GM21786 (cell line): ENCODE measurements around the gene OR6M1.

Experiments used
- ATAC-seq: cut with Tn5 transposase; IDR thresholded peaks from one replicate; pipeline ENCODE4 v1.9.1; 2021; ENCODE audit not compliant: unreplicated experiment

Gene OR6M1, protein sequence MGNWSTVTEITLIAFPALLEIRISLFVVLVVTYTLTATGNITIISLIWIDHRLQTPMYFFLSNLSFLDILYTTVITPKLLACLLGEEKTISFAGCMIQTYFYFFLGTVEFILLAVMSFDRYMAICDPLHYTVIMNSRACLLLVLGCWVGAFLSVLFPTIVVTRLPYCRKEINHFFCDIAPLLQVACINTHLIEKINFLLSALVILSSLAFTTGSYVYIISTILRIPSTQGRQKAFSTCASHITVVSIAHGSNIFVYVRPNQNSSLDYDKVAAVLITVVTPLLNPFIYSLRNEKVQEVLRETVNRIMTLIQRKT

DNA sequence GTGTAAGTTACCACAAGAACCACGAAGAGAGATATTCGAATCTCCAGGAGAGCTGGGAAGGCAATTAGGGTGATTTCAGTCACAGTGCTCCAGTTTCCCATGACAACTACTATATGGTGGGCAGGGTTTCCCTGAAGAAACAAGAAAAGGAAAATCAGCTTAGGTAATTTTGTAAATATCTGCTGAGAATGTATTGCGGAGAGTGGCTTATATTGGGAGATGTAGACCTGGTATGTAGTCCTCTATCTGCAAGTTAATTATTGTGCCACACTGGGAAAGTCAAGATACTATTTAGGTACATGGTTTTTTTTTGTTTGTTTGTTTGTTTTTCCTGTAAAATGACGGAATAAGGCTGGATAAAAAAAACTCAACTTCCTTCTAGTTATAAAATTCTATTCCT lies at the start of gene OR6M1:
OR6M1 (minus strand) TSS at position 101 of the 400 bp plus-strand sequence; CDS start at position 101, 0 bp downstream.
- no peak for ATAC-seq

GRCh38 chr11:123853038-123853437 lies 46.9 kb upstream of the OR6M1 start:
- no peak for ATAC-seq

- ATAC-seq, result no peak
Observed at GRCh38 chr11:123852321-123852720, 46.2 kb upstream of the OR6M1 start.

GRCh38 chr11:123851110-123851509 lies 45.0 kb upstream of the OR6M1 start:
- no peak for ATAC-seq

GRCh38 chr11:123841174-123841573 lies 35.0 kb upstream of the OR6M1 start:
- ATAC-seq, result no peak

- no peak for ATAC-seq
Observed at GRCh38 chr11:123839131-123839530, 33.0 kb upstream of the OR6M1 start.

GRCh38 chr11:123838659-123839058 lies 32.5 kb upstream of the OR6M1 start:
- ATAC-seq, result no peak

DNA sequence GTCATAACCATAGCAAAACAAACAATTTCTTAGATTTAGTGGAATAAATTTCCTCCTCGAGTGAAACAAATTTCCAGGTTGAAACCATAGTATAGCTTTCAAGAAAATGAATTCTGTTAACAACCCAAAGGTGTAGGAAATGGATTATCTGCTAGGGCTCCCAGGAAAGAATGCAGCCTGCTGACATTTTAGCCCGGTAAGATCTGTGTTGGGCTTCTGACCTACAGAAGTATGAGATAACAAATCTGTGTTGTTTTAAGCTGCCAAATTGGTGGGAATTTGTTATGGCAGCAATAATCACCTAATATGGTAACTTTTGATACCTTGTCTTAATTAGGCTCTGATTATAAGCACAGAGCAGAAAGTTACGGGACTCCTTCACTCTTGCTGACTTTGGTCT lies 32.0 kb upstream of the OR6M1 start:
- ATAC-seq, result no peak

GRCh38 chr11:123833095-123833494 lies 26.9 kb upstream of the OR6M1 start:
- no peak for ATAC-seq

DNA sequence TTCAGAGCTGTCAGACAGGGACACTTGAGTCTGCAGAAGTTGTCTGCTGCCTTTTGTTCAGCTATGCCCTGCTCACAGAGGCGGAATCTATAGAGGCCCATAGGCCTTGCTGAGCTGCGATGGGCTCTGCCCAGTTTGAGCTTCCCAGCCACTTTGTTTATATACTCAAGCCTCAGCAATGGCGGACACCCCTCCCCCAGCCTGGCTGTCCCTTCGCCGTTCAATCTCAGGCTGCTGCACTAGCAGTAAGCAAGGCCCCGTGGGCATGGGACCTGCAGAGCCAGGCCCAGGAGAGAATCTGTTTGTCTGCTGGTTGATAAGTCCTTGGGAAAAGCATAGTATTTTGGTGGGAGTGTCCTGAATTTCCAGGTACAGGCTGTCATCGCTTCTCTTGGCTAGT lies 23.6 kb upstream of the OR6M1 start:
- ATAC-seq, result no peak

GRCh38 chr11:123822599-123822998 lies 16.4 kb upstream of the OR6M1 start:
- no peak for ATAC-seq

- no peak for ATAC-seq
Observed at GRCh38 chr11:123822032-123822431, 15.9 kb upstream of the OR6M1 start.

DNA sequence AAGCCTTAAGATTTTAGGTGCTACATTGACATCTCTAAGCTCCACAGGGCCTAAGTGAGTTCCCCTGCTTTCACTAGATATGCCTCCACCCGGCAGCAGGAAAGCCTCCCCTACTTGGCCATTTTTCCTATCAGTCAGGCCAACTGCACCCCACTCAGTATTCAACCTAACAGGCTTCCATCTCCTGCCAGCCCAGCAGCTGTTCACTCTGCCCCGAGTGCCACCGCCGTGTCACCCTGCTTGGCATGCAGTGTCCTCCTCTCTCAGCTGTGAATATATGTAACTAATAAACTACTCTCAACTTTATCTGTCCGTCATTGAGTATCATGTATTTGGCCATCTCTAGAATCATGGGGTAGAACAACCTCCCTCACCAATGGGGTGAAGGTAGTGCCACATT lies 9.0 kb upstream of the OR6M1 start:
- no peak for ATAC-seq

DNA sequence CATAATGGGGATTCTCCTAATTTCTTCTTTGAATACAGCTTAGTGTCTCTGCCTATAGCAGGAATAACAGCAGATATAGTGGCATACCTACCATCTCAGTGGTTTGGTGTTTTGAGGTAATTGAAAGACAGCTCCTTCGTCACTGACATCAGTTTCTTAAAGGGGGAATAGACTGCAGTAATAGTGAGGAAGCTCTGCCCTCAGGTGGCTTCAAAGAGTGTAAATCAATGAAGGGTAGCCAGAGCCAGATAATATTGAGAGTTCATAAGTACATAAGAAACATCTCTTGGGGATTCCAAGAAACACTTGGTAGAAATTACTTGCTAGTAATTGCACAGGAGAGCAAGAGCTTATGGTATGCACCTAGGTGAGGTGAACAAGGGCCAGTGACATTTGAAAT lies 4.4 kb downstream of the OR6M1 start:
- no peak for ATAC-seq

DNA sequence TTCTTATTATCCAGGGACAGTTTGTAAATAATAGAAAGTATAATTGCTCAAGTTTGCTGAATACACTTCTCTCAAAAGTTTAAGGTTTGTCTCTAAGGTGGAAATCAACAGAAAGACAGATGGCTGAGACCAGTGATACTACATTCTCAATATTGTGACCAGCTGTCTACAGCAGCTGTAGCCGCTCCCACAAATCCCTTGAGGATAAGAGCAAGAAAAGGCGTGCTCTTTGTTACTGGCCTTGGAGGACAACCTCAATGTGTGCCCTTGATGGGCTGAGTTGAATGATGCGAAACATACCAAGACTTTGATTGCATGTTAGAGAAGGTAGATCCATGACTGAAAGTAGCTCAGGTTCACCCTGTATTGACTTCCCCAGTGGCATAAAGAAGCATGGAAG lies 6.1 kb downstream of the OR6M1 start:
- no peak for ATAC-seq

DNA sequence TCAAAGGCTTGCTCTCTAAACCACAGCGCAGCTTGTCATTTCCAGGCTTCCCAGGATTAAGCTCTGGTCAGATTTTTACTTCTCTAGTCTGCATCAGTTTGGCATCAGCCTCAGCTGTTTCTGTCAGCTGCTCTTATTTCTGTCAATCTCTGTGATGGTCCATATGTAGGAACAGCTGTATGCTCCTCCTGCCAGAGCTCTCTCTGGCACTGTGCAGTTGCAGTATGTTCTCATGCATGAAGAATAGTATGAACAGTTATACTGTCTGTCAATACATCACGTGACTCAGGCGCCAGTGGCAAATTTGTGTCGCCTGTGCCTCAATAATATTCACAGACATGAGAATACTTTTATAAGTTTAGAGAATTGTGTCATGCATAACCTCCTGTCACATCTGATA lies 6.7 kb downstream of the OR6M1 start:
- ATAC-seq, result no peak

DNA sequence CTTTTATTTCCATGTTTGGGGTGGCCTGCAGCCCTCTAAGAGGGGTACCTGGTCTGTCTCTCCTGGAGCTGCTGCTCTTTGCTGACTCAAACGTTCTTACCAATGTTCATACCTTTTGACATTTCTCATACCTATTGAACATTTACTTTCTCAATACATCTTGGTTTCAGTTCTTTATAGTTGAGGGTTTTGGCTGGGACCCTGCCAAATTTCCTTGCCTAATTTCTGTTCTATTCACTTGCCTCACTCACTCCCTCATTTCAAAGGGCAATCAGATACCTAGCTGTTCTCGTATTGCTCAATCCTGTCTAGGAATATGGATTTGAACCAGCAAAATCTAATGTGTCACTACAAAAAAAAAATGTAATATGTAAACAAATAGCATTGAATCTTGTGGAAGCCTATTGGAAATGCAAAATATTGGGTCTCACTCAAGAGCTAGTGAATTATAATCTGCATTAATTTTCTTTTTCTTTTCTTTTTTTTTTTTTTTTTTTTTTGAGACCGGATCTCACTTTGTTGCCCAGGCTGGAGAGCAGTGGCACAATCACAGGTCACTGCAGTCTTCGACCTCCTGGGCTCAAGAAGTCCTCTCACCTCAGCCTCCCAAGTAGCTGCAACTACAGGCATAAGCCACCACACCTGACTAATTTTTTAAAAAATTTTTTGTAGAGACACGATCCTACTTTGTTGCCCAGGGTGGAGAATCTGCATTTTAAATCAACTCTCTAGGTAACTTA lies 7.5 kb downstream of the OR6M1 start:
- ATAC-seq, result no peak

- no peak for ATAC-seq
Observed at GRCh38 chr11:123798079-123798478, 8.1 kb downstream of the OR6M1 start.

DNA sequence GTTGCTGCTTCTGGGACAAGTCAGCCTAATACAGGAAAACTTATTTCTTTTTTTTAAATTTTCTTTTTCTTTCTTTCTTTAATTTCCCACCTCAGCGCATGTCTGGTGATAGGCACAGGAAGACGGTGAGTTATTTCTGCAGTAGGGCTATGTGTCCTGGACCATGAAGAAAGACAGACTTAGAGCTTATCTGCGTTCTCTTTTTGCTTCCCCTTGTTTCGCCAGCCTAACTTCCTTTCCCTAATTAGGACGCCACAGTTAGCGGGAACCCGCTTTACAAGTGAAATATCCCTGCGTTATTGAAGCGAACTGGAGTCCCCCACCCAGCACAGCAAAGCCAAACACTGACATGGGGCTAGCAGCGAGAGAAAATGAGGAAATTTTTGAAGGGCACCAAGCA lies 8.6 kb downstream of the OR6M1 start:
- ATAC-seq, result no peak

- ATAC-seq, result no peak
Observed at GRCh38 chr11:123797114-123797513, 9.0 kb downstream of the OR6M1 start.

DNA sequence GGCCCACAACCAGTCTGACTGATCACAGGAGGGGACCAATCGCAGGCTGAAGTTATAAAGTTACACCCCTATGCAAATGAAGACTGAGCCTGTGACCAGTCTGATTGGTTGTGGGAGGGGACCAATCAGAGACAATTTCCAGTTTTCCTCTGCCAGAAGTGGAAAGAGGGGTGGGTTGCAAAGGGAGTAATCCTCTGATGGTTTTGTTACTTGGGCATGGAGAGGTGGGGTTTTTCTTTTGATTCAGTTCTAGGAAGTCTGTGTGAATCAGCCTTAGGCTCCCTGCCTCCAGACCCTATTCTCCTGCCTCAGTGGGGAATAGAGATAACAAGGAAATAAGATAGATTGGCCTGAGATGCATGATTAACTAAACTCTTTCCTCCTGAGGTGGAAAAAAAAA lies 9.9 kb downstream of the OR6M1 start:
- no peak for ATAC-seq

- ATAC-seq, result no peak
Observed at GRCh38 chr11:123783536-123783935, 22.6 kb downstream of the OR6M1 start.

DNA sequence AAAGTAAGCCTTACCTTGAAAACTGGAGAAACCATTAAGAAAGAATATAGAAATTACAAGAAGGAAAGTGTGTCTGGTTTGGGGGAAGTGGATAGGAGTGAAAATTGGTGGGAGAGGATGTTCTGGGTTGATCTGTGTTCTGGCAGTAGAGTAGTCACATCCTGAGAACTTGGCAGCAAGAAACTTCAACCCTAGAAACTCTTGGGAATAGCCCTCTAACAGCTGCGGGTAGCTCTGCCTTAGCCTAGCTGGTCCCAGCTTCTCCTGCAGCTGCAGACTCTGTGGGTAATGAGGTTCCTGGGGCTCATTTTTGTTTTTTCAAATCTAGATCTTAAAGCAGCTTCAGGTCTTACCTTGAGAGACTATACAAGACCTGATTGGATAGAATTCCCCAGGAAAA lies 27.6 kb downstream of the OR6M1 start:
- no peak for ATAC-seq
